NCI-H1694 treated with DMSO at 0.1 percent for 48 hours (cell line): ENCODE data around the gene TRPV3.
"Not testable (repeated sequence)": the region's sequence is repeated elsewhere in the genome, so short reads cannot be mapped to it uniquely, and the experiment has no call there.

Experiments
- DNase-seq: peaks from one replicate; lab custom pipeline; 2025; lab: John Stamatoyannopoulos, UW

Gene TRPV3

DNA sequence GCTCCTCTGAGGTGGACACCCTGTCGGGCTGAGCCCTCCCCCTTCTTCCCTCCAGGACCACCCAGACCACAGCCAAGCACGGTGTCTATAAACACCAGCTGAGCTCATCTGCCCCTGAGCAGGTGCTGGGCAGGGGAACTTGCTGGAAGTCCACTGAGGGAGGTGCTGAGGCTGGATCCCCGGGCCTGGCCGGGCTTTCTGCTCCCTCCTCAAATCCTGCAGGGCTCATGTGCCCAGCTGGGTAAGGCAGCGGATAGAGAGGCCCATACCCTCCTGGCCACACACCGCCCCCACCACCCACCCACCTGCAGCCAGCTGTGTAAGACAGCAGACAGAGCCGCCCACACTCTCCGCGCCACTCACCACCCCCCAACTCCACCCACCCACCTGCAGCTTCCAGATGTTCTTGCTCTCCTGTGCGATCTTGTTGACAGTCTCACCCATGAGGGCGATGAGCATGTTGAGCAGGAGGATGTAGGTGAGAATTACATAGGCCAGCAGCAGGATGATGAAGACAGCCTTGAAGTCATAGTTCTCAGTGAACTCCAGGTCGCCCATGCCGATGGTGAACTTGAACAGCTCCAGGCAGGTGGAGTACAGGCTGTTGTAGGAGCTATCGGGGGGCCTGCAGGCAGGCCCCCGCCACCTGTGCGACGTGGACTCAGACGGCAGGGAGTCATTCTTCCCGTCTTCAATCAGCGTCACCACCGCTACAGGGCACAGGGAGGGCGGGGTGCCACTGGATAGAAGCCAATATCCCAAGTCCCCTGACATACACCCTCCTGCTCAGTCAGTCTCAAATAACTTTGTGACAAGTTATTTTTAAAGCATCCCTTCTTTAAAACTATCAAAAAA lies 15.9 kb upstream of the TRPV3 start:
- DNase-seq = no peak

DNA sequence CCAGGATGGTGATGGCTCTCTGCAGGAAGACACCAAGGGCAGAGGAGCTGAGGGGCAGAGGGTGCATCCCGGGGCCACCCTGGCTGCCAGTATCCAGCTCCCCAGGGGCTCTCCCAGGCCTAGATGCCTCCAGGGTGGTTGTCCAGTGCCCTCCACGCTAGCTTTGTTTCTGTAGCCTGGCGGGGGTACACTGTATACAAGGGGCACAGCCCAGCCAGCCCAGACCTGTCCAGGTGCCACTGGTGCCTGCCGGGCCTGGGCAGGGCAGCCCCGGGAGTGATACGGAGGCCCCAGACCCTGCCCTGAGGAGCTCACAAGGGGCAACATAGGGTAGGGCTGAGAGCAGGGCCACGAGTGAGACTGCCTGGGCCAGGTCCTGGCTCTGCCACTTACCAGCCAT lies 14.6 kb upstream of the TRPV3 start:
- DNase-seq = no peak

DNA sequence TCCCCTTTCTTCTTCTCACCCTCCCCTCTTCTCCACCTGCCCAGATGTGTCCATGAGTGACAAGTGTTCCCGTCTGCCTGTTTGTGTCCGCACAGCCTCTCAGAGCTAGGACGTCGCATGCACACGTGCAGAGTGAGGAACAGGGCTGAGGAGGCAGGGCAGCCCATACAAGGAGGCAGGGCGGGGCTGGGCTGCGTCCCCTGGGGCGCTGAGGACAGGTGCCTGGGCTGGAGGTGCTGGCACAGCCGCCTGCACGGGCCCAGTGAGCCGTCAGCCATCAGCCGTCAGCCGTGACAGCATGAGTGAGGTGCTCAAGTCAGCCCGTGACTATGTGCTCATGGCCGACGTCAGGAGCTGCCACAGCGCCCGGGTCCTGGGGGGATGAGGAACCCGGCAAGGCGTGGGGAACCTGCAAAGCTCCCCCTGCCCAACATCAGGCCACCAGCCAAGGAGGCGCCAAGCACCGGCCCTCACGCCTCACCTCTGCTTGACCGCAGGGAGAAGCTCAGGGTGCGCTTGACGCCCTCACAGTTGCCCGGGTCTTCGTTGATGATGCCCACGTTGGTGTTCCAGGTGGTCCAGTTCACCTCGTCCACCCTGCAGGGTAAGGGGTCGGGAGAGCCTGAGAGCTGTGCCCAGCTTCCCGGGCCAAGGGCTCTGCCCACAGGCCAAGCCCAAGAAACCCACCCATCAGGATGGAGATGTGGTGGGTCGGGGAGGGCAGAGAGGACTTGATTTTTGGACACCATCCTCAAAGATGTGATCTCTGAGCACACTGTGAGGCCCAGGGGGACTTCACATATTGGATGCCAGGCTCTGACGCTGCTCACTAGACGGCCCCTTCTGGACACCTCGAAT lies 13.7 kb upstream of the TRPV3 start:
- DNase-seq = no peak

DNA sequence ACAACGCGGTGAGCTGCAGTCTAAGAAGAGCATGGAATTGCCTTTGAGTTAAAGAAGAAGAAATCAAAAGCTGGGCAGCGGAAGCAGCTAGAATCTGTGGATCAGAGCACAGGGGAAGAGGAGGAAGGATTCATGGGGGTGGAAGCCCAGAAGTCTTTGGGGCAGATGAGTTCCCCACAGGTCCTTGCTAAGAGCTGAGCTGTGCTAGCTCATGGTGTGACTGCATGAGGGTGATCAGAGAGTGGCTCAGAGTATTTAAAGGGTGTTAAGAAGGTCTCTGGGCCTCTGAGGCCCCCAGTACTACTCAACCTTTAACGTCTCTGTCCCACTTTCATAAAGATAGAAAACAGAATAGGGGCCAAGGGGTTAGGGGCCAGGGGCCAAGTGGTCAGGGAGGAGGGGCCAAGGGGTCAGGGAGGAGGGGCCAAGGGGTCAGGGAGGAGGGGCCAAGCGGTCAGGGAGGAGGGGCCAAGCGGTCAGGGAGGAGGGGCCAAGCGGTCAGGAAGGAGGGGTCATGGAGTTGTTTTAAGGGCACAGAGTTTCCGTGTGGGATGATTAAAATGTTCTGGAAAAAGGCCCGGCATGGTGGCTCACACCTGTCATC lies 12.0 kb upstream of the TRPV3 start:
- DNase-seq = no peak

DNA sequence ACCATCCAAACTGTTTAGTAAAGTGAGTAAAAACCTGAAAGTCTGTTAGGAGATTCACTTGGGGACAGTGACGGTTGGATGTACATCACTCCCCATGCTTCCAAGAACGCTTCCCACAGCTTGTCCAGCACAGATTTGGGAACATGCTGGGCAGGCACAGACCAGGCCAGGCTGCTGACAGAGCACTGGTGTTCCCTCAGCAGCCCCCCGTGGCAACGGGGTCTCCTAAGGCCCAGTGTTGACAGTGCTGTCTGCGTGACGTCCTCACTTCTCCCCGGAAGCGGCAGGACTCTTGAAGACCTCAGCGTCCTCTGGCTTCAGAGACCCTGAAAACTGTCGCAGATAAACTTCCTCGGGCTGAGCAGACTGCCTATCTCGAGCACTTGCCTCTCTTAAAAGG lies 8.9 kb upstream of the TRPV3 start:
- DNase-seq = no peak

DNA sequence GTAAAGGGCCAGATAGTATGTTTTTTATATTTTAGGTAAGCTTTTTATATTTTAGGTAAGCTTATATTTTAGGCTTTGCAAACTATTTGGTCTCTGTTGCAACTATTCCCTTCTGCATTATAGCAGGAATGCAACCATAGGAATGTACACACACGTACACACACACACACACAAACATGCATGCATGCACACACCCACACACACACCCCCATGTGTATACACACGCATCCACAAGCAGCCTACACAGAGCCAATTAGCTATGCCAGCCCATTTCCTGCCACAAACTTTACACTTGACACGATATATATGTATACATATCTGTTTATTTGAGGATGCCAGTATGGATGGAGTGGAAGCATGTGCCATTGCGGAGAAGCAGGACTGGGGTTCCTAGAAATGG lies 7.5 kb upstream of the TRPV3 start:
- no peak for DNase-seq

DNA sequence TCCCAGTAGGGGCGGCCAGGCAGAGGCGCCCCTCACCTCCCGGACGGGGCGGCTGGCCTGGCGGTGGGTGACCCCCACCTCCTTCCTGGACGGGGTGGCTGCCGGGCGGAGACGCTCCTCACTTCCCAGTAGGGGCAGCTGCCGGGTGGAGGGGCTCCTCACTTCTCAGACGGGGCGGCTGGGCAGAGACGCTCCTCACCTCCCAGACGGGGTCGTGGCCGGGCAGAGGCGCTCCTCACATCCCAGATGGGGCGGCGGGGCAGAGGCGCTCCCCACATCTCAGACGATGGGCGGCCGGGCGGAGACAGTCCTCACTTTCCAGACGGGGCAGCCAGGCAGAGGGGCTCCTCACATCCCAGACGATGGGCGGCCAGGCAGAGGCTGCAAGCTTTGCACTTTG lies 6.6 kb upstream of the TRPV3 start:
- DNase-seq = not testable (repeated sequence)

DNA sequence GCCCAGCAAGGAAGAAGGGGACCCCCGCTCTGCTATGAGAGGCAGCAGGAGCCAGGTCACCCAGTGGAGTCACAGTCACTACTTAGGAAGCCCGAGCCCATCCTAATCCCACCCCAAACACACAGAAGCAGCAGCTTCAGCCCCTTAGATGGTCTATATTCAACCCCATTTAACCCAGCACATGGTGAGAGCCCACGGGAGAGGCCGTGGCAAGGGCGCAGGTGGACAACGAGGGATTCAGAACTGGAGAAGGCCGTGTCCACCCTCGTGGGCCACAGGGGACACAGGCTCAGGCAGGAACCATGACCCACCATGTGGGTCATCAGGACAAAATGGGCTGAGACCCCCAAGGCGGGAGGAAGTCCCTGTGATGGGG lies 1.6 kb upstream of the TRPV3 start:
- DNase-seq = no peak

DNA sequence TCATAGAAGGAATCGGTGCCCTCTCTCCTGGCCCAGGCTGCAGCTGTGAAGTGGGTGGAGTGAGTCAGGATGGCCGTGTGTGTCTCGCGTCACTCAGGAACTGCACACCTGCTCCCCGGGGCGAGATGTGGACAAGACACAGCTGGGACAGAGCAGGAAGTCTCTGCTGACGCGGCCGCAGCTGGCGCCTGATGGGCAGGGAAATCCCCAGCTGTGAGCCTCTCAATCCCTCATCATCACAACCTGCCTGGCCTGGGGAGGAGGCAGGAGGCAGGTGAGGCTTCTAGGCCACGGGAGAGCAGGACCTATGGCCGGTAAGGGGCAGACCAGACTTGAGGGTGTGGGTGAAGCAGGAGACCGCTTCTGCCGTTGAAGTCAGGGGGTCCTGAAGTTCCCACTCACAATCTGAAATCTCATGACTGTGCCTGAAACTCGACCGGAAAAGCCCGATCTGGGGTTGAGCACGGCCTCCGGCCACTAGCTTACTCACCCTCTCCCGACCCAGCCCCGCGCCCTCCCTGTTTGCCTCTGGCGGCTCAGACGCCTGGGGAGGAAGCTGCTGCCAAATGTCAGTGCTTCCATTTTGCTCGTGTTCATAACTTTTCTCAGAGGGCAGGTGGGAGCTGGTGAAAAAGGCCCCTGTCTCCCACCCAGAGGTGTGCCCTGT lies 1.1 kb upstream of the TRPV3 start:
- DNase-seq = no peak

DNA sequence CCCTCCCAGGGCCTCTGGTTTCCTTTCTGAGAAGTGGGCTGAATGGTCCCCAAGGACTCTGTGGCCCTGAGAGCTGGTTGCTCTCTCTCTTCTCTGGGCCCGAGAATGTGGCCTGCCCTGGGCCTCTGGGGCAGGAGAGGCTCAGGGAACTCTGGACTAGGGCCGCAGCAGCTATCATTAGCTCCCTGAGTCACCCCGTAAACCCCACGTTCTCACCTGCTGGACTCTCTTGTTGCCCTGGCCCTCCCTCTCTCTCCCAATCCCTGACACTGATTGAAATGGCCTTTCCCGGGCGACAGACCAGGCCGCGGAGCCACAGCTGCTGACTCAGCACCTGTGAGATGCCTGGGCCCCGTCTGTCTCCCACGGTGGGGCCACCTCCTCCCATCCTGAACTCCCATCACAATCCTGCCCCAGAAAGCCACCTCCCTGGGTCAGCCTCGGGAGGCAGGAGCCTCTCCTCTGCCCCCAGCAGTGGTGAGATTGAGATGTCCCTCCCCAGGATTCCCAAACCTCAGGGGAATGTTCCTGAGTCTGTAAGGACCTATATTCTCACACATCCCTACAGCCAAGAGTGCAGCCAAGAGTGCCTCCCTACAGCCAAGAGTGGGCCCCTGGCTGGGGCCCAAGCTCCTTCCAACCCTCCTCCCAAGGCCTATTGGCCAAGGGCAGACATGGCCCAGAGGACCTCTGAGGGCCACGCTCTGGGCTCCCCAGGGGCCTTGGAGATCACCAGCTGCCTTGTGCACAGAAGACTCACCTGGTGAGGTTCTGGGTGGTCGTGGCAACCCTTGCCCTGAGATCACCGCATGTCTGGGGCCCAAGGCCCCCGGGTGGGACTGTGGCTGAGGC lies 470 bp downstream of the TRPV3 start:
- DNase-seq = no peak

DNA sequence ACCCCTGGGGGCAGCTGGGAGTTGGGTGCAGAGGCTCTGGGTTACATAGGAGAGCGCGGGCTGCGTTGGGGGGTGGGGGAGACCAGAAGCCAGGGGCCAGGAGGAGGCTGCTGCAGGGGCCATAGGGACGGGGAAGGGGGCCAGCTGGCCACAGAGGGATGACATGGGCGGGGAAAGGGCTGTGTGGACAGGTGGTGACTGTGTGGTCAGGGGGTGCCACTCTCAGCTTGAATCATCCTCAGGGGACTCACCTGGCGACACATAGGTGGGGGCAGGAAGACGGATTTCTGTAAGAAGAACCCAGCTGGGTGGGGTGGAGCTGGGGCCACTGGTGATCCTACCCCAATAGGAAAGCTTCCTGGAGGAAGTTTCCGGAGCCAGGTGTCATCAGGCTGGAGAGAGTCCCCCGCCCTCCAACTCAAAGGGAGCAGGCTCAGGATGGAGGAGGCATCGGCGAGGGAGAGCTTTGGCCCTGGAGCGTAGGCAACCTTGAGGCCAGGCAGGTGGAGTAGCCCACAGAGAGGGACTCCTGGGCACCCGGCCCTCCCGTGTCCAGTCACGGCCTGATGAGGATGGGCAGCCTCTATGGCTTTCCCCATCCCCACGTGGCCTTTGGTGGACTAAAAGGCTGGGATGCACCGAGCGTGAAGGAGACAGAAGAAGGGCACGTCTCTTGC lies 1.2 kb downstream of the TRPV3 start:
- DNase-seq = no peak

DNA sequence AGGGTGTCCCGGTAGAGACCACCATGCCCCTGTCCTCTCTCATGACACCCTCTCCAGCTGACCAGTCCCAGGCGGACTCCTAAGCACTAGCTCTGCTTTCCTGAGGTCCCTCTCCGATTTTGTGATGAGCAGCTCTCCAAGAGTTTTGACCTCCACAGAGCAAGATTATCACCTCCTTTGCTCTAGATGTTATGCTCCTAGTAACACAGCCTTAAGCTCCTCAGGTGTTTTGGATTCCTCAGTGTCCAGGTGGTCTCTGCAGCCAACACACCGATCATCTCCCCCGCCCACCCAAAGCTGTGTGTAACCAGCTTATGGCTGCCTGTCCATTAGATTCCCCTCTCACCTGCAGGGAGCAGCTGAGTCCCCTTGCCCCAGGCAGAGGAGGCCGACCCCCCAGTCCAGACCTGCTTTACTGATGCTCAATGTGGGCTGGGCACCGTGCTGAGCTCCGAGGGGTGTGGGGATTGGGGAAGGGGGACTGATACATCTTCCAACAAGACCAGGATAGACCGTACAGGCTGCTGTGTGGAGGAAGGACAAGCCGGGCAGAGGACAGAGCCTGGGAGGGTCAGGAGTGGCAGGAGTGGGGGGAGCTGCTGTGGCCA lies 2.3 kb downstream of the TRPV3 start:
- DNase-seq = no peak

DNA sequence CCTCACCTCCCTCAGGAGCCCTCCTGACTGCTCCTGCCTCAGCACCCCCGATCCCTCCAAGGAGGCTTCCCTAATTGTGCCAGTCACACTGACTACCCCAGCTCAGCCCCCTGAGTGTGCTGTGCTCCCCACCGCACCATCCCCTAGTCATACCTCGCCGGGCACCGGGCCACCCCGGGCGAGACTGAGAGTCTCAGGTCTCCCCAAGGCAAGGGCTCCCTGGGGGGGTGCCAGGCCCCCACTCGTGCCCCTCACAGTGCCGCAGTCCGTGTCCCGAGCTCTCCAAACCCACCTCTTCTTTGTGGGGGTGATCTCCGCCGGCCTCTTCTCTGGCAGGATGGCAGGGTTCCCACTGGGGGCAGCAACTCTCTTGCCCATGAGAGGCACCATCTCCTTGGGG lies 3.2 kb downstream of the TRPV3 start:
- DNase-seq = no peak

DNA sequence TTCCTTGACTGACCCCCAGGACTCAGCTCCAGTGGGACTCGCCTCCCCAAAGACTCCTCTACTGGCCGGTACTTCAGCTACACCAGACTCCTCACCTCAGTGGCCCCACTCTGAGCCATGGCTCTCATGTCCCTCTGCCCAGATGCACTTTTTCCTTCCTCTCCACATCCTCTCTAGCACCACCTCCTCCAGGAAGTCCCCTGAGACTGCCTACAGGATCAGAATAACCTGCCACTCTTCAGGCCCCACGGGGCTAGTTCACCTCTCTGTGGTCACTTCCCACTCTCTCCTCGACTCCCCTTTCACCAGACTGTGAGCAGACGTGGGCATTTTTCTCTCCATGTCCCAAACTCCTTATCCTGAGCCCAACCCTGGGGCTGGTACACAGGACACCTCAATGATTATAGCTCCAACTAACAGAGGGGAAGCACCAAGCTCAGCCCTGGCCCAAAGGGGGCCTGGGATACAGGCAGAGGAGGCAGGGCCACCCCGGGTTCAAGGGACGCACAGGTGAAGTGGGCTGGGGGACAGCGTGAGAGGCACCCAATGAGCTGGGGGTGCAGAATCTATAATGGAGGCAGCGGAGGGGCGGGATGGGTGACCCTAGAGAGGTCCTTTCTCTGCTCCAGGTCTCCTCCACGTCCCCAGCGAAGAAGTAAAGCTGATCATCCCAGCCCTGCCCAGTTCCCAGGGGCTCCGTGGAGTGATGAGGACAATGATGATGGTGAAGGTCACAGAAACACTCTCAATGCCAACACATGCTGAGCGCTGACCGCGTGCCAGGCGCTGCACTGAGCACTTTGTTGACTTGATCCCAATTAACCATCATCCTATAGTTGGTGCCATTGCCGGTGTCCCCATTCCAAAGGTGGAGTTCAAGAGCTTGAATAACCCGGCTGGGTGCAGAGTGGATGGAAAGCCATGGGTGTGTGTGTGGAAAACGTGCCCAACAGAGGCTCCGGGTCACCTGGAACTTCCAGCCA lies 3.9 kb downstream of the TRPV3 start:
- DNase-seq = no peak

DNA sequence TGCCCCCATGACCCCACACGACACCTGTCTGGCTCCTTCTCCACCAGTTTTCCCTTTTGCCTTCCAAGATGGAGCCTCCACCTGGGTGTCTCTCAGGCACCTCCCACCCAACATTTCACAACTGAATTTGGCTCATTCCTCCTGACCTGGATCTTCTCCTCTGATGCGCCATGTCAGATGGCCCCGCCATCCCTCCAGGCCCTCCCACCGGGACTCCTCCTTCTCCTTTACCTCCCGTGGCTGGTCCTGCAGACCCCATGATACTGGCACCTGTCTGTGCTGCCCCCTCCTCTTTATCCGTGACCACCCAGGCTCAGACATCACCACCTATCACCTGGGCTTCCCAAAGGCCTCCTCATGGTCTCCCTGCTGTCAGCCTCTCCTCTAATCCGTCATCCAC lies 4.7 kb downstream of the TRPV3 start:
- DNase-seq = no peak

DNA sequence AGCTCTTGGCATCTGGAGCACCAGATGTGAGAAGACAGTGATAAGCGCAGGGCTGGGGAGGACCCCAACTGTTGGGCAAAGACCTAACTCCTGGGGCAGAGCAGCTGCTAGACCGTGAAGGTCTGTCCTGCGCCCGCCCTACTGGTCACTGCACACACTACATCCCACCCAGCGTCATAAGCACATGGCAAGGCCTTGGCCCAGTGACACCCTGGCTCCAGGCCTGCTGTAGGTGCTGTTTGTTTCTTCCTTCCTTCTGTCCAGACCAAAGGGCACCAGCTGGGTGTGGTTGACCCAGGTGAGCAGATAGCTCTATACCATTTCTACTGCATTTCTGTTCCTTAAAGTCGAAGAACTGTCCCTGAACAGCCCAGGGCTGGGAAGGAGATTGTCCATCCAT lies 6.4 kb downstream of the TRPV3 start:
- no peak for DNase-seq

DNA sequence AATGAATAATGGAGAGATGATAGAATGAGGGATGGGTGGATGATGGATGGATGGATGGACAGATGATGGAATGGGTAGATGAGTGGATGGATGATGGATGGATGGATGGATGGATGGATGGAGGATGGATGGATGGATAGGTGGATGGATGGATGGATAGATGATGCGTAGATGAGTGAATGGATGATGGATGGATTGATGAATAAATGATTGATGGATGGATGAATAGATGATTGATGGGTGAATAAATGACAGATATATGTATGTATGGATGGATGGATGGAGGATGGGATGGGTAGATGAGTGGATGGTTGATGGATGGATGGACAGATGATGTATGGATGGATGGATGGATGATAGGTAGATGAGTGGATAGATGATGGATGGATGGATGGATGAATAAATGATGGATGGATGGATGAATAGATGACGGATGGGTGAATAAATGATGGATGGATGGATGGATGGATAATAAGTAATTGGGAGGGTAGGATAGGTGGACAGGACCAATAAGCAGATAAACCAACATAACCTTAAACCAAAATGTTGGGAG lies 7.9 kb downstream of the TRPV3 start:
- DNase-seq = no peak

DNA sequence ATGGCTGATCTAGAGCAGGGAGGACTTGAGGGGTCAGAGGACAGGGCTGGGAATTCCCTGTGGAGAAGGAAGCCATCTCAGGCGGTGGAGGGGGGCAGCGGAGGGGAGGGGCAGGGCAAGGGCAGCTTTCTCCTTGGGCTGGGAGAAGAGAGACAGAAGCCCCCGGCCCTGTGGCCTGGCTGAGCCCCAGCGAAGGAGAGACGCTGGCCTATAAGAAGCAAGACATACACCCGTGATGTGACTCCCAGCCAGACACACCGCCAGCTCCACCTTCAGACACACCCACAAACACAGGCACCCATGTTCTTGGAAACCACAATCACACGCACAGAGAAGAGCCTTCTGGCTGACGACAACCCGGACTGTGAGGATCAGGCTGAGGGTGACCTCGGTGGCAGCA lies 10.0 kb downstream of the TRPV3 start:
- no peak for DNase-seq

DNA sequence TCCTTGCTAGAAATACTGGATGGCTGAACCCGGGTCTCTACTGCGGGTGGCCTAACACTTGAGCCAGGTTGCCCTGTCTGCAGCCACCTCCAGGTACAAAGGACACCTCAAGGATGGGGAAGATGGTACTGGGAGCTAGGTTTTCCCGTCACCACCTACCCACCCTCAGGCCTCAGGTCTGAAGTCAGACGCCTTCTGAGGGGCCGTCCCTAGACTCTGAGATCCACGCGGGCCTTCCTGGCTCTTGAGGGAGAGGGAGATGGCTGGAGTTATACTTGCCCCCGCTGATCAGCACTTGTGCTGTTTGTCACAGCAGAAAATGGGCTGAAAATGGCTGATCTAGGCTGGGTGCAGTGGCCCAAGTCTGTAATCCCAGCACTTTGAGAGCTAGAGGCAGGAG lies 10.6 kb downstream of the TRPV3 start:
- no peak for DNase-seq
